ENCODE data around the gene MAGI1. TPM values are rescaled to one million over a fixed set of nuclear protein-coding genes. Genes with fewer than 3 reads are reported as not detected.
"Not testable (repeated sequence)": the region's sequence is repeated elsewhere in the genome, so short reads cannot be mapped to it uniquely, and the experiment has no call there.

The MAGI1 gene
- total RNA-seq, 1 donor: 0.27 TPM

DNA sequence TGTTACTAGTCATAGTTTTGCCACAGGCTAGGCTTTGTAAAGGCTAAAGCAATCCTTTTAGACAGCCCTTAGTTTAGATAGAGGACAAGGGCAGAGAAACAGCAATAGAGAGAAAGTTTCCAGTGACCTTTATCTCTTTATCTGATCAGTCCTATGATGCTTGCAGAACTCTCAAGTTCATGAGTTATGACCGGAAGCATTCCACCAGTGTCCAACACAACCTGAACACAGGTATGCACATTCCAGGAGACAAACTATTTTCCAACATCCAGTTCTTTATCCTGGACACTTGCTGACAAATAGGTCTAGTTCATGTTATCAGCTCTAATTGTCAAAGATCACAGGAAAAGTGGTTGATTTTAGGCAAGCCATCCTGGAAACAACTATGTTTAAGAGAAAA, 422.2 kb downstream of the MAGI1 start:
- no peak for DNase-seq (ENCODE audit: low read depth in 2 of 3, low spot score in 2 of 3)

DNA sequence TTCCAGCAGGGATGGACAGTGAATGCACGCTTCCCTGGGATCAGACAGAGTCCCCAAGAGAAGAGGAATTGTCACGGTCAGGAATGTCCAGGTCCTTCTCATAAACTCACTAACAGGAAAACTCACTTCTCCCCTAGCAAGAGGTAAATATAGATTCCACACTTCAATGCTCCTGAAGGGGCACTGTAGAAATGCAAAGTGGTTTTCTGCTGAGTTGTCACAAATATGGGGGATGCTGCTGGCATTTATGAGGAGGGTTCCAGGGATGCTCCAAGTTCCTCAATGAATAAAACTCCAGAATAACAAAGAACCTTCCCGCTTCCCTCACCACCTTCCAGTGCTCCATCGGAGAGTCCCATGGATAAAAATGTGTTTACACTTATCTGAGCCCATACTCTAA, 423.4 kb downstream of the MAGI1 start:
- DNase-seq (ENCODE audit: low read depth in 2 of 3, low spot score in 2 of 3): no peak

DNA sequence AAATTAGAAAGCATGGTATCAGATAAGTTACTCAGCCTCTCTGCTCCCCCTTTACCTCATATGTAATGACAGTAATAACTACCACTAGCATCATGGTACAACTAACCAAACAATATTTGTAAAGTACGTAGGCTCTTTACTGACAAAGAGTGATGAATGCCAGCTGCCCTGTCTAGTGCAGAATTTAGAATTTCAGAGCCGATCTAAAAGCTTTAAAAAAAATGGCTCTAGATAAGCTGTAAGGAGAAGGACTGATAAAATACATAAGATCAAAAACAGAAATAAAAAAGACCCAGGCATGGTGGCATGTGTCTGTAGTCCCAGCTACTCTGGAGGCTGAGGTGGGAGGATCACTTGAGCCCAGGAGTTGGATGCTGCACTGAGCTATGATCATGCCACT, 424.1 kb downstream of the MAGI1 start:
- no peak for DNase-seq (ENCODE audit: low read depth in 2 of 3, low spot score in 2 of 3)

DNA sequence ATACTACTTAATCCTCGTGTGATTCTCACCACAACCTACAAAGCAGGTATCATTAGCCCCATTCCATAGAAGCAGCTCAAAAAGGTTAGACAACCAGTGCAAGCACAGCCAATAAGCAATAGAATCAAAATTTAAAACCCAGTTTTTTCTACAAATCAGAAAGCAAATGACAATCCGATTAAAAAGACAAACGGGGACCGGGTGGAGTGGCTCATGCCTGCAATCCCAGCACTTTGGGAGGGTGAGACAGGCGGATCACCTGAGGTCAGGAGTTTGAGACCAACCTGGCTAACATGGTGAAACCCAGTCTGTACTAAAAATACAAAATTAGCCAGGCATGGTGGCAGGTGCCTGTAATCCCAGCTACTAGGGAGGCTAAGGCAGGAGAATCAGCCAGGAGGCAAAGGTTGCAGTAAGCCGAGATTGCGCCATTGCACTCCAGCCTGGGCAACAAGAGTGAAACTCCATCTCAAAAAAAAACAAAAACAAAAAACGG, 430.7 kb downstream of the MAGI1 start:
- DNase-seq (ENCODE audit: low read depth in 2 of 3, low spot score in 2 of 3): not testable (repeated sequence)

DNA sequence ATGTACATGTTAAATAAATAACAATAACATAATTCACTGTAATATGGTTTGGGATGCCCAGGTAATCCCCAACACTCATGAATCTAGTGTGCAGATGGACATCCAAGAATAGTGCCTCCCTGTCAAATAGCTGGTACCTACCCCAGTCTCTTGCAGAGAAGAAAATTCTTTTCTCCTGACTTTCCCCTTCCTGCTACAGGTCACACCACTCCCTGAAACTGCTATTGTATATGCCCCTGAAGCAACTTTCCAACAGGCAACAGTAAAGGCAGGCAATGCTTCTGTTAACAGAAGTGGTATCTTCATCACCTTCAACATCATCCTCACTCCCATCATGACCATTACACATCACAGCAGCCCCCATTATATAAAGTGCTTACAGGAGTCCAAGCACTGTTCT, 431.6 kb downstream of the MAGI1 start:
- DNase-seq (ENCODE audit: low read depth in 2 of 3, low spot score in 2 of 3): no peak

DNA sequence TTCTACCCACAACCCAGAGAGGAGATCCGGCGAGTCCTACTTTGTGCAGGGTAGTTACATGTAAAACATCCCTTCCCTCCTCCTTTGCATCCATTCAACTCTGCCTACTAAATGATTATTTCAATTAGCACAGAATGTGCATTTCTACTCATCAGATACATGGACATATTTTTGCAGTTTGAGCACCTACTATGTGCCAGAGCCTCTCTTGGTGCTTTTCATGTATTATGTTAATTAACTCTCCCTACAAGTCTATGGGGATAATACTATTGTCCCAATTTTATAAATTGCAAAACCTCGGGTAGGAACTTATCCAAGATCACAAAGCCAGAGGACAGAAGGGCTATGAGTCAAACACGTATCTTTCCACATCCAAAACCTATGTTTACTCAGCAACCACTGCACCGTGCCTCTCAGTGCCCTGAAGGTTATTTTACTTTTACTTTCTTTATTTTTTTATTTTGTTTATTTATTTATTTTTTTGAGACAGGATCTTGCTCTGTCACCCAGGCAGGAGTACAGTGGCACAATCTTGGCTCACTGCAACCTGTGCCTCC, 432.8 kb downstream of the MAGI1 start:
- no peak for DNase-seq (ENCODE audit: low read depth in 2 of 3, low spot score in 2 of 3)

DNA sequence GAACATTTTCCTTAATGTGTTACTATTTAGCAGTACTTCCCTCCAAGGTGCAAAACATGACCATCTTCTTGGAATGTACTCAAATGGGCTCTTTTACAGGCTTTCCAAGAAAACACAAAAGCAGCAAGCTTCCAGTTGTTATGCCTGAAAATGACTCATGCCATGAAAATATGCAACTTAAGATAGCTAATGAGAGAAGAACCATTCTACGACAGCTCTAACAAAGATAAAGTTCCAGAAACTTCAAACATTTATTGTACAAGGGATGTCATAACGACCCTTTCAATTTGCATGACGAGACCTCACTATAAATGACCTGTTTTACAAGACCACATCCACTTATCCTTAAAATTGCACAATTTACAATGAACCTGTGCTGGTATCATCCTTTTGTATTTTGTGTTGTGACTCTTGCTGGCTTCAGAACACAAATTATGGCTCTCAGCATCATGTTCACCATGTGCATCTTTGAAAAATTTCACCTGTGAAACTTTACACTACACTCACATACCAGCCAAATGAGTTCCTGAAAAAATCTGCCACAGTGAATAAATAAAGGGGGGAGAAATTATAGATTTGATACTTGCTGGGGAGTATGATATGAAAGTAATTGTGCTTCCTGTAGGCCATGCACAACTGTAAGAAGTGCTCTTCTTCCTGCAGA, 433.7 kb downstream of the MAGI1 start:
- no peak for DNase-seq (ENCODE audit: low read depth in 2 of 3, low spot score in 2 of 3)

DNA sequence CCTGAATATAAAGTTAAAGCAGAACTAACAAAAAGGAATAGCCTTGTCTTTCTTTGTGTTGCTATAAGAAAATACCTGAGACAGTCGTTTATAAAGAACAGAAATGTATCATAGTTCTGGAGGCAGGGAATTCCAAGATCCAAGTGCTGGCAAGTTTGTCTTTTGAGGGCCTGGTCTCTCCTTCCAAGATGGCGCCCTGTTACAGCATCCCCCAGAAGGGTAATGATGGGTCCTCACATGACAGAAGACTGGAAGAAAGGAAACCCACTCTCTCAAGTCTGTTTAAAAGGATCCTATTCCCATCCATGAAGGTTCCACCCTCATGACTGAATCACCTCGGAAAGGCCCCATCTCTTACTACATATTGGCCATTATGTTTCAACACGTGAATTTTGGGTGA, 435.1 kb downstream of the MAGI1 start:
- DNase-seq (ENCODE audit: low read depth in 2 of 3, low spot score in 2 of 3): no peak

DNA sequence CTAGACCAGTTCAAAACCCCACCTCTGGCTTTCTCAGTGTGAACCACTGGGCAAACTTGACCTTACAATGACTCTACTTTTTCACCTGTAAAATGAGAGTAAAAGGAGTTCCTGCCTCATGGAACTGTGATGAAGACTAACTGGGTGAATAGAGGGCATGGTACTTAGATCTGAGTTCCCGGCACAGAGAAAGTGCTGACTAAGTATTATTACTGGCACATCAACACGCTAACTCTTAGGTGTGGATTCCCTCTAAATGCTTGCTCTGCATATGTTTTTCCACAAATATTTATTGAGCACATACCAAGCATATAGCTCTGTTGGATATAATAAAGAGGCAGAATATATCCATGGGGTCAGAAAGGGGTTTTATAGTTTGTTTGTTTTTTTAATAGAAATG, 437.8 kb downstream of the MAGI1 start:
- DNase-seq (ENCODE audit: low read depth in 2 of 3, low spot score in 2 of 3): no peak

DNA sequence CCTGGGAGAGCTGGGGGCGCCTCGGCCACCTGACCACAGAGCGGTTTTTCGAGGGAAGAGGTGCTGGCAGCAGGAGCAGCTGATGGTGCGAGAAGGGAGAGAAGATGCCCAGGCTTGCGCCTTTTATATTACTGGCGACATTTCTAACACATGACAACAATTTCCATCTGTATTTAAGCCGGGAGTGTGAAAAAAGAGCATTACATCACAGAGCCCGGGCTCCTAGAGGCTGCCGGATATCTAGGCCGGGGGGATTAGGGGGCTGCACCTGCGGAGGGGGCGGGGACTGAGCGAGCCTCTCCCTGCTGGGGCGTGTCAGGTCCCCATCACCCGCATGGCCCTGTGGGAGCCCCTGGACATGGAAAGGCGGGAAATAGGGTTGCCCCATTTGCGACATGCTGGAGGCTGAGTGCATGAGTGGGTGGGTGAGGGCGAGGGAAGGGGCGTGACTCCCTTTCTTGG, 440.7 kb downstream of the MAGI1 start:
- DNase-seq (ENCODE audit: low read depth in 2 of 3, low spot score in 2 of 3): no peak

DNA sequence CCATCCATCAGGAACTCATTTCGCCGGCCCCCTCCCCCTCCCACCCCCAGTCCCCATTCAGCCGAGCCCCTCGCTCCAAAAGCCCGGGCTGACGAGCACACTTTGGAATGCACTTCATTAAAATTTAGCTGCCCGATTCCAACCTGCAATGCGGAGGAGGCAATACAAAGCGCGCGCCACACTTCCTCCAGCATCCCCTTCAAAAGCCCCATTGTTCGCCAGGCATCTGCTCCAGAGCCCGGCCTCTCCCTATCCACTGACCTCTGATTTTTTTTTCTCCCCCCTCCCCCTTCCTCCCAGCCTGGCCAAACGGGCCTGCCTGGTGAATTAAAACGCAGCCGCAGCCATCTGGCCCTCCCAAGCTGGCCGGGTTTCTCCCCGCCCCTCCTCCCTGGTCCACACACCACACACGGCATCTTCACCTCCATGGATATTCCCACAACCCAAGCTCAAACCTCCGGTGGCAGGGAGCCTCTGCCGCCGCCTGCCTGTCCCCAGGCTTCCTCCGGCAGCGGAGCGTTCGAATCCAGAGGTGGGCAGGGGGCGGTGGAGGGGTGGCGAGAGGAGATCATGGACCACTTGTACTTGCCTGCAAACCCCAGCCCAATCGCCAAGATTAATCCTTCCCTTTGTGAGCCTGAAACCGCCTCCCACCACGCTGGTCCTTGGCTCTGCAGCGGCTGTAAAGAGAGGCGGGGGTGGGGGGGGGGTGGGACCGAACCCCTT, 441.3 kb downstream of the MAGI1 start:
- no peak for DNase-seq (ENCODE audit: low read depth in 2 of 3, low spot score in 2 of 3)

DNA sequence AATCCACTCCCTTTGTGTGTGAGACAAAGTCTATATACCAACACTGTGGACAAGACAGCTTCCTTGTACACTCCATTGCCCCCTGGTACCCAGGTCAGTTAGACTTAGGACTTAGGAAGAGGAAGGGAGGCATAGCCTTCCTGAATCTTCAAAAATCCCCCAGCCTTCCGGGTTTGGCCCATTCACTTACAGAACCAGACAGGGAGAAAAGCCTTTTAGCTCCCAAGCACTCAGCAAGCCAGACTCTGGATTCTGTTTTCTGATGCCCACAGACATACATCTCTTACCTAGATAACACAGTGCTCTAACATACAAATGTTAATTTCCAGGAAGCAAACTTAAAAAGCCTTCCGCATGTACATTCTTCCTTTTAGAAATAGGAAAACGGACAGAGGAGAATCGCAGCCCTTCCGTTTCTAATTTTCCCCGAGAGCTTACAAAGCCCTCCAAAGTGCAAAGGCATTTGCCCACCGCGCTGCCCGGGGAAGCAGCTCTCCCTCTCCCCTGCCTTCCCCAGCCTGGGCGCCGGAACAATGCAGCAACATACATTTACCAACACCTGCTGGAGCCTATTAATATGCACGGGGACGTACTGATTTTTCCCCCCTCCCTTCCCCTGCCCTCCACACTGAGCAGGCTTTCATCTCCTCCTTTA, 442.0 kb downstream of the MAGI1 start:
- no peak for DNase-seq (ENCODE audit: low read depth in 2 of 3, low spot score in 2 of 3)

DNA sequence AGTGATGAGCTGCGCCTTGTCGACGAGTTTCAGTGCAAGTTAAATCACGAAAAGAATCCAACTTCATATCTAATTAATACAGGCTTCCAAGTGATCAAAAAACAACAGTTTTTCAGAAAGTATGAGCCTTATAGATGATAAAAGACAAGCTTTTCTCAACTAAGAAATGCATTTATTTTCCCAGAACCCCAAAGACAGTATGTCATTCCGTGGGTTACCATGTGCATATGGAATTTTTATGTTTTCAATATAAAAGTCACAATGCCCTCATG, 442.8 kb downstream of the MAGI1 start:
- DNase-seq (ENCODE audit: low read depth in 2 of 3, low spot score in 2 of 3): no peak

DNA sequence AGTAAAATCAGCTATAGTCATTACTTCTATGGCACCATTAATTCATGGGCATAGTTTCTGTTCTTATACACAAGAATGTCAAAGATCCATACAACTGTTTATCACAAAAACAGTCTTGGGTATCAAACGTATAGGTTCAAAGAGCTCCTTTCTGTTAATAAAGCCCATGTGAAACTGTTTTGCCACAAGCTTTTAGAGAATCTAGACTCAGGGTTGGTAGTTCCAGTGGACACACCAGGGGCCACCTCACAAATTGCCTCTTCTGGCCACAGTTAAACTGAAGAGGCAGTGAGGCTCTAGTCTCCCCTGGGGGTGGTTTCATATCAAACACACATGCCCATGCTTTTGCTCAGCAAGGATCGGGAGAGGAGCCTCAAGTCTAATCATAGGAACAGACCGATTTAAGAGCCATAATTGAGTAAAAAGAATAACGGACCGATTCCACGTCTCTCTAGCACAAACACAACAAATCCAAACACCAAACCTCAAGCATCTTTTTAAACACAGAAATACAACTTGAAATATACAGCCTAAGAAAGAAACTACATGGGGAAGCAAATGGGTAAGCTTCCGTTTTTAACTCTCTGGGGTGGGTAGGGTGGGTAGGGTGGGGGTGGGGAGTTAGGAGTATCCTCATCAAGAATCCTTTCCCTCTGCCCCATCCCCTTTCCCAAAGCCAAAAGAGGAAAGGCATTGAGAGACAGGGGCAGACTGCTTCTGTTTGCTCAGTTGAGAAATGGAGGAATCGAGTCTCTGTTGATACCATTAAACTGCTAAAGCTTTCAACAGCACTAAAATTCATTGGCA, 443.3 kb downstream of the MAGI1 start:
- no peak for DNase-seq (ENCODE audit: low read depth in 2 of 3, low spot score in 2 of 3)

DNA sequence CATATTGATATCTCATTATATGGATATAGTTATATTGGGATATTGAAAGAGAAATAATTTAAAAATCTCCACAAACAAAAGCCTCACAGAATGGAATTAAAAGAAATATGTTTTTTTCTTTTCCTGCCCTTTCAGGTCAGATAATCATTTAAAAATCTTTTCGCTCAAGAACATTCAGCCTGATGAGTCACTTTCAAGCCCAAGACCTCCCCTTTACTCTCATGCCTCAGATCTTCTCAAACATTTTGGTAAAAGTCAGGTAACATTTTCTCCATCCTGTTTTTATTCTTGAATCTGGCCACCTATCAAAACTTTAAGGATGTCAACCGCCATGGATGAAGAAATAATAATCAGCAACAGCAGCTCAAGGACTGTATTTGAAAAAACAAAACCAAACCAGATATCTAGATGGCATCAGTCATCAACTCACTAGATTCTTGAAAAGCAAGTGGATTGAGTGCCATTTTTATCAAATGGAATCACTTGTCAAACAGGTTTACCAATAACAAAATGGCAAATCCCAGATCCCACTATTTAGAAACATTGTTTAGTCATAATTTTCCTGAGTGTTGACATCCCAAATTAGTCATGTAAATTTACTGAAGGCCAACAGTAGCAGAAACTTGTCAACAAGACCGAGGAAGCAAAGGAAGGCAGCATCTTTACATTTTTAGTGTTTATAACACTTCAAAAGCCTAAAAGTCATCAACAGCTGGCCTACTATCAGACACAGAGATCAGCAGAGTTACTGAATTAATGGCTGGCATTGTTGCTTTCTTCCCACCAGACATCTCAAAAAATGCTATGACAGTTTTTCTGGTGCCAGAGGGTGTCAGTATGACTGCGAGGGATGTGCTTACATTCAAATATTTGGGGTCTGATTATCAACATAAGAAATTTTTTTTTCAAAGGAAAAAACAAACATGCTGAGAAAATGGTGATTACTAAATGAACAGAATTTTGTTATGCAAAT, 444.7 kb downstream of the MAGI1 start:
- DNase-seq (ENCODE audit: low read depth in 2 of 3, low spot score in 2 of 3): no peak

DNA sequence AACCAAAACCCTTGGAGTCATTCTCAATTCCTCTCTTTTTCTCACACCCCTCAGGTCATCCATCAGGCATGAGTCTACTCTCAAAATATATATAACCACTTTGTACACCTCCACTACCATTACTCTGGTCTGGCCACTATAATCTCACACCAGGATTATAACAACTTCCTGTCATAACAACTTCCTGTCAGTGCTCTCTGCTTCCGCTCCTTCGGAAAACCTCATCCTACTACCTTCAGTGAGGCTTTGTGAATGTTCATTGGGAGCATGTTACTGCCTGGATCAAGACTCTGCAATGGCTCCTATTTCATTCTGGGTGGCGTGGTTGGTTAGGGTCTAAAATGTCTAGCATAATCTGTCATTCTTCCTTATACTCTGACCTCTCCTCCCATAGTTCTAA, 447.4 kb downstream of the MAGI1 start:
- no peak for DNase-seq (ENCODE audit: low read depth in 2 of 3, low spot score in 2 of 3)

DNA sequence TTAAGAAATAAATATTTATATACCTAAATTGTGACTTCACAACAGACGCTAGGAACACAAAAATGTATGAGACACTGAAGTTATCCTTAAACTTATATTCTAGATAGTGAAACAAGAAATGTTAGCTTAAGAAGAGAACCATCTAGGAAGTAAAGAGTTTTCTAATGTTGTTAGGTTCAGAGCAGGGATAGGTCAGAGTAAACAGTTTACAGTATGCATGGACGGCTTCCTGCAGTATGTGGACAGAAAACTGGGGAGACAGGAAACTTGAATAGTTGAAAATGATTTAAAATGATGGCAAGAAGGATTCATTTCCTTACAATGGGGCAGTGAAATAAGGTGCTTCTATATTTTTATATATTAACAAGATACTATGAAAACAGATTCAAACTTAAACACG, 449.8 kb downstream of the MAGI1 start:
- DNase-seq (ENCODE audit: low read depth in 2 of 3, low spot score in 2 of 3): no peak

DNA sequence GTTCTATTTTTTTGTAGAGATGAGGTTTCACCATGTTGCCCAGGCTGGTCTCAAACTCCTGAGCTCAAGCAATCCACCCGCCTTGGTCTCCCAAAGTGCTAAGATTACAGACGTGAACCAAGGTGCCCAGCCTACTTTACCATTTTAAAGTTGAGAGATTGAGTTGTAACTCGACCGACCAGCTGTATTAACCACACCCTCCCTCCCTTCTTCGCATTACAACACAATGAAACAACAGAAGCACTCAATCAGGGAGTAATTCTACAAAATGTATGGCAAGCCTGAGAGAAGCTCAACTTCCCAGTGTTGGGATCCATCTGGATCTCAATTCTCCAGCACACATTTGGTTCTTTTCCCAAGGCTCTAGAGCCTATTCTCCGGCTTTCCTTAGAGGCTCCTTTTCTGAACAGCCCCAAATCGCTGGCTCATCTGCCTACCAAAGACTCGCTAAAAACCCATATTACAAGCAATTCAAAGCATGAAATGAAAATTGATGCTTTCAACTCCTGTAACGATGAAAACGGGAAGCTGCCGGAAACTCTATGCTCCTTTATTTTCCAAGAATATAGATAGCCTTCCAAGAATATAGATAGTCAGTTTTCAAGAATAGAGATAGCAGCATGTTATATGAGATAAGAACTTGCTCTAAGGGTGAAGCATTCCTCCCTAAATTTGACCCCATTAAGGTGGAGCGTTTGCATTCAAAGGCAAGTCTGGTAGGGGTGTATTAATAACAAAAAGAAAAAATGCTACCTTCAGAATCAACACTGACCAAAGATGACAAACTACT, 450.9 kb downstream of the MAGI1 start:
- no peak for DNase-seq (ENCODE audit: low read depth in 2 of 3, low spot score in 2 of 3)

DNA sequence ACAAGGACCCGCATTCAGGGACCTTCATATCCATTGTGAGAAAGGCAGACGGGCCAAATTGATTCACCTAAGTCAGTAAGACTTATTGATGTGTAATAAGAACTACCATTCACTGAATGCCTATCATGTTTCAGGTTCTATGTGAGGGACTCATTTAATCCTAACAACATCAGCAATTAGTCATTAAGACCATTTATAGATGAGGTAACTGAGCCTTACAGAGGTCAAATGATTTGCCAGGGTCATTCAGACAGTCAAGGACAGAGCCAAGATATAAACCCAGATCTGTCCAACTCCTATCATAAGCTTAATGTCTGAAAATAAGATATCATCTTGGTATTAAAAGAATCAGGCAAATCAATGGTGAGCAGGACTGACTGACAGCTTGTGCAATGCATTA, 453.8 kb downstream of the MAGI1 start:
- no peak for DNase-seq (ENCODE audit: low read depth in 2 of 3, low spot score in 2 of 3)

Data from hematopoietic multipotent progenitor cell (in vitro differentiated cells).